Measurements from ENCODE around the gene HCN4. TPM values are rescaled to one million over a fixed set of nuclear protein-coding genes. Genes with fewer than 3 reads are reported as not detected.
"Not testable (repeated sequence)": the region's sequence is repeated elsewhere in the genome, so short reads cannot be mapped to it uniquely, and the experiment has no call there.

The HCN4 gene
- total RNA-seq, result under 1 TPM in 1 of 4 donors, not detected in 3; 0.17 TPM

DNA sequence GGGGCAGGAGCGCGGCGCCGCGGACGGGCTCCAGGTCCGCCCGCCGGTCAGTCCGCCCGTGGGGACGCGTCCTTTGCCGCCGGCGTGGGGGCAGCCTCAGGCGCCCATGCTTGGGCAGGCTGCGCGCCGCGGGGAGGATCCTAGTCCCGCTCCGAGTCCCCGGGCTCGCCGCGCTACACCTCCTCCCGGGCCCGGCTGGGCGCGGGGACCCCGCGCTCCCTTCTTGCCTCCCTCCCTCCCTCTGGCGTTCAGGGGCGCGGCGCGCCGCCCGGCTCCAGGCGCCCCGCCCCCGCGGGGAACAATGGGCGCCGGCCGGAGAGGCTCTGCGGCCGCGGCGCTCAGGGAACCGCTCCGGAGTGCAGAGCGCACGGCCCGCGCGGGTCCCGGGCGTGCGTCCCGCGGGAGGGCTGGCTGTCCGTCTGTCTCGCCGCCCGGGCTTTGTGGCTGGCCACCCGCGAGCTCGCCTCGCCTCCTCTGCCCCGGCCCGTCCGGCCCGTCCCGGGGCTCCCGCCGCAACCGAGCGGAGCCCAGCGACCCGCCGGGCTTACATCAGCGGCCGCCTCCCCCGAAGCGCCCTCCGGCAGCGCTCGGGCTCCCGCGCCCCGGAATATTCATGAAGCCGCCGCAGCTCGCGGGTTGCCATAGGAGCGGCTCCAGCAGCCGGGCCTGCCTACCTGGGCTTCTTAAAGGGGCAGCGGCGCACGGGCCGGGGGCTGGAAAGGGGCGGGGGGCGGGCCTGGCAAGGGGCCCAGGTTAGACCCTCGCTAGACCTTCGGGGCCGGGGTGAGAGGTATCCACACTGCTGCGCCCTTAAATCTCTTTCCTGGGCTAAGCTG is at the start of gene HCN4:
HCN4 (minus strand) TSS at position 658 of the 836 bp plus-strand sequence. CDS start 688 bp downstream, outside the sequence.
- intact Hi-C loops (cut with DNase I), result no loop called here
- H3K4me3 ChIP-seq, result peak within 1 kb of the TSS; percentile 39 to 50 (median 45)
- no peak within 1 kb of the TSS for H3K27ac ChIP-seq (replicated peaks in 1 of 4)
- WGBS, result 1% methylated on average over 26 of the region's 109 CpGs
- TF ChIP-seq EP300 (IDR thresholded peaks at IDR 0.05), result no peak
- no peak for TF ChIP-seq POLR2A (IDR thresholded peaks at IDR 0.05; ENCODE audit: low read depth)
- no peak for TF ChIP-seq POLR2AphosphoS5 (IDR thresholded peaks at IDR 0.05)
- TF ChIP-seq, protein P1, sequence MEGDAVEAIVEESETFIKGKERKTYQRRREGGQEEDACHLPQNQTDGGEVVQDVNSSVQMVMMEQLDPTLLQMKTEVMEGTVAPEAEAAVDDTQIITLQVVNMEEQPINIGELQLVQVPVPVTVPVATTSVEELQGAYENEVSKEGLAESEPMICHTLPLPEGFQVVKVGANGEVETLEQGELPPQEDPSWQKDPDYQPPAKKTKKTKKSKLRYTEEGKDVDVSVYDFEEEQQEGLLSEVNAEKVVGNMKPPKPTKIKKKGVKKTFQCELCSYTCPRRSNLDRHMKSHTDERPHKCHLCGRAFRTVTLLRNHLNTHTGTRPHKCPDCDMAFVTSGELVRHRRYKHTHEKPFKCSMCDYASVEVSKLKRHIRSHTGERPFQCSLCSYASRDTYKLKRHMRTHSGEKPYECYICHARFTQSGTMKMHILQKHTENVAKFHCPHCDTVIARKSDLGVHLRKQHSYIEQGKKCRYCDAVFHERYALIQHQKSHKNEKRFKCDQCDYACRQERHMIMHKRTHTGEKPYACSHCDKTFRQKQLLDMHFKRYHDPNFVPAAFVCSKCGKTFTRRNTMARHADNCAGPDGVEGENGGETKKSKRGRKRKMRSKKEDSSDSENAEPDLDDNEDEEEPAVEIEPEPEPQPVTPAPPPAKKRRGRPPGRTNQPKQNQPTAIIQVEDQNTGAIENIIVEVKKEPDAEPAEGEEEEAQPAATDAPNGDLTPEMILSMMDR (IDR thresholded peaks at IDR 0.05), result no peak
- DNase-seq (ENCODE audit: extremely low spot score), result no peak
- H3K4me1 ChIP-seq, result peaks cover 0 to 27% (median 25%) of the 10 kb centered on the region in 4 donors
- no peaks in the 10 kb centered on the region for H3K9me3 ChIP-seq
- no peaks in the 10 kb centered on the region for H3K36me3 ChIP-seq
- peaks cover 0 to 95% (median 26%) of the 10 kb centered on the region in 4 donors for H3K27me3 ChIP-seq

DNA sequence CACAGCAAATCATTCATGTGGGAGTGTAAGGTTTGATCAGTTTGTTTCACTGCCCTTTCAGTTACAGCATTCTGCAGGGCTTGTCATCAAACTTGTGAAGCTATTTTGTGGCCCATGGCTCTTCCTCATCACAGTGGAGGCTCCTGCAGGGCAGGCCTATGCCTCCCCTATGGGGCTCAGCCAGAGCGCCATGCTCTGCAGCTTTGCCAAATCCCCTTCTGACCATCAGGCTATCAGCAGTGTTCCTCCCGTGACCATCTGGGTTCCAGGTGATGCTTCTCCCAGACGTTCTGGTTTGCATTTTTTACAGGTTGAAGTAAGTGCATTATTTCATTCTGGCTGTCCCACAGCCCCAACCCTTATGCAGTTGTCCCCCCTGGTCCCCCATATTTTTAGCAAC is 46.1 kb upstream of the HCN4 start:
- TF ChIP-seq EP300 (IDR thresholded peaks at IDR 0.05) (no peak), POLR2AphosphoS5 (IDR thresholded peaks at IDR 0.05) (no peak), POLR2A (IDR thresholded peaks at IDR 0.05; ENCODE audit: low read depth) (no peak)
- TF ChIP-seq, protein P1 (IDR thresholded peaks at IDR 0.05), result no peak
- no peaks in the 10 kb centered on the region for H3K4me1 ChIP-seq
- H3K27me3 ChIP-seq, result peaks cover 0 to 3% (median 0%) of the 10 kb centered on the region in 4 donors
- WGBS, result 73% methylated on average over 3 of the region's 3 CpGs
- no peaks in the 10 kb centered on the region for H3K9me3 ChIP-seq
- intact Hi-C loops (cut with DNase I), result no loop called here
- no peak overlapping the region for H3K4me3 ChIP-seq
- H3K36me3 ChIP-seq, result no peaks in the 10 kb centered on the region
- DNase-seq (ENCODE audit: extremely low spot score), result peak; percentile 85
- H3K27ac ChIP-seq (replicated peaks in 1 of 4), result no peak overlapping the region

DNA sequence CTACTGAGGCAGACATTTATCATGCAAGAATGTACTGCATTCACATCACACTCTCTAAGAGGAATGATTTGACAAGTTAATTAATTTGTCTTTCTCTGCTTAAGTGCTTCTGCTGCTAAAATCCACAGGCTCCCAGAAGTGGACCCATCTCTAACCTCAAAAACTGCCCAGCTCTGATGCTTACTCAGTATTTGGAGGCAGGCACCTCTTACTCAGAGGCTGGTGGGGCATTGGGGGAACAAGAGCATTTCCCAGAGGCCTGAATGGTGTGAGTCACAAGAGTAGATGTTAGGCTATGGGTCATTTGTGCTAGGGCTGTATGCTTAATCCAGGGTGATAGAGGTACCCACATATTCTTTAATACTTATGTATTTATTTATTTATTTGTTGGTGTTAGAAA is 34.4 kb upstream of the HCN4 start:
- intact Hi-C loops (cut with DNase I), result no loop called here
- Histone ChIP-seq H3K27me3 (peaks cover 0 to under 1% (median 0%) of the 10 kb centered on the region in 4 donors), H3K36me3 (no peaks in the 10 kb centered on the region)

DNA sequence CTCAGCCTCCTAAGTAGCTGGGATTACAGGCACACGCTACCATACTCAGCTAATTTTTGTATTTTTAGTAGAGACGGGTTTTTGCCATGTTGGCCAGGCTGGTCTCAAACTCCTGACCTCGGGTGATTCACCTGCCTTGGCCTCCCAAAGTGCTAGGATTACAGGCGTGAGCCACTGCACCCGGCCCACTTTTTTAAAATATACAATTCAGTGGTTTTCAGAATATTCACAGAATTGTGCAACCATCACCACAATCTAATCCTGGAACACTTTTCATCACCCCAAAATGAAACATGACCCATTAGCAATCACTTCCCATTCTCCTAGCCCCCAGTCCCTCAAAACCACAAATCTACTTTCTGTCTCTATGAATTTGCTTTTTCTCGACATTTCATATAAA is 31.5 kb upstream of the HCN4 start:
- H3K36me3 ChIP-seq; H3K27me3 ChIP-seq; H3K9me3 ChIP-seq; H3K4me3 ChIP-seq; H3K27ac ChIP-seq (replicated peaks in 1 of 4); H3K4me1 ChIP-seq; intact Hi-C loops (cut with DNase I); DNase-seq (ENCODE audit: extremely low spot score): not testable (repeated sequence)
- whole genome bisulfite sequencing, result 65% methylated on average over 6 of the region's 6 CpGs

More for the DNA sequence above, 34.4 kb upstream of the HCN4 start:
- DNase-seq (ENCODE audit: extremely low spot score), result no peak
- H3K27ac ChIP-seq (replicated peaks in 1 of 4), result no peak overlapping the region
- H3K4me1 ChIP-seq, result no peaks in the 10 kb centered on the region
- TF ChIP-seq EP300 (IDR thresholded peaks at IDR 0.05), result no peak
- TF ChIP-seq POLR2A (IDR thresholded peaks at IDR 0.05; ENCODE audit: low read depth), result no peak
- TF ChIP-seq POLR2AphosphoS5 (IDR thresholded peaks at IDR 0.05), result no peak
- TF ChIP-seq, protein P1 (IDR thresholded peaks at IDR 0.05), result no peak
- no peaks in the 10 kb centered on the region for H3K9me3 ChIP-seq
- H3K4me3 ChIP-seq, result no peak overlapping the region

DNA sequence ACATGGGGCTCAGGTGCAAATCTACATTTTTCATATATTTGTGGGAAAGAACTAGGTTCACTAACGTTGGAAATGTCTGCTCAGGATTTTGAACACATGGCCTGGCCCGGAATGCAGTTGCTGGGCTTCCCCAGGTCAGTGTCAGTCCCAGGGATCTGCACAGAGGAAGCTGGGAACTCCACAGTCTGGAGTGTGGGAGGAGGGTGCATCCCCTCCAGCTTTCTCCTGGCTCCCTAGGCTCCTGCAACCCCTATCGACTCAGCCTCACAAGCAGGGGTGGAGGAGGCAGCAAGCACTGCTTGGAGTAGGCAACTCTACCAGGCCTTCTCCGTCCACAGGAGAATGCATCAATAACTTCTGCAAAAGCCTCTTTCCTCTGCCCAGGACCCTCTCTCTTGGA is 30.1 kb upstream of the HCN4 start:
- Histone ChIP-seq H3K4me1 (peaks cover 0 to 5% (median 0%) of the 10 kb centered on the region in 4 donors), H3K27ac (replicated peaks in 1 of 4) (no peak overlapping the region), H3K36me3 (no peaks in the 10 kb centered on the region), H3K9me3 (no peaks in the 10 kb centered on the region), H3K4me3 (no peak overlapping the region), H3K27me3 (peaks cover 0 to 11% (median 0%) of the 10 kb centered on the region in 4 donors)
- DNase-seq (ENCODE audit: extremely low spot score), result no peak
- intact Hi-C loops (cut with DNase I), result no loop called here
- TF ChIP-seq, protein P1 (IDR thresholded peaks at IDR 0.05), result no peak
- TF ChIP-seq POLR2A (IDR thresholded peaks at IDR 0.05; ENCODE audit: low read depth) (no peak), EP300 (IDR thresholded peaks at IDR 0.05) (no peak), POLR2AphosphoS5 (IDR thresholded peaks at IDR 0.05) (no peak)
- WGBS, result 63% methylated on average over 4 of the region's 4 CpGs

Data from esophagus muscularis mucosa (tissue), 4 donors.